ENCODE measurements around the gene LRRC15.
A peak's percentile ranks its signal among the peaks of the same experiment; 100 is the strongest.

The LRRC15 gene

DNA sequence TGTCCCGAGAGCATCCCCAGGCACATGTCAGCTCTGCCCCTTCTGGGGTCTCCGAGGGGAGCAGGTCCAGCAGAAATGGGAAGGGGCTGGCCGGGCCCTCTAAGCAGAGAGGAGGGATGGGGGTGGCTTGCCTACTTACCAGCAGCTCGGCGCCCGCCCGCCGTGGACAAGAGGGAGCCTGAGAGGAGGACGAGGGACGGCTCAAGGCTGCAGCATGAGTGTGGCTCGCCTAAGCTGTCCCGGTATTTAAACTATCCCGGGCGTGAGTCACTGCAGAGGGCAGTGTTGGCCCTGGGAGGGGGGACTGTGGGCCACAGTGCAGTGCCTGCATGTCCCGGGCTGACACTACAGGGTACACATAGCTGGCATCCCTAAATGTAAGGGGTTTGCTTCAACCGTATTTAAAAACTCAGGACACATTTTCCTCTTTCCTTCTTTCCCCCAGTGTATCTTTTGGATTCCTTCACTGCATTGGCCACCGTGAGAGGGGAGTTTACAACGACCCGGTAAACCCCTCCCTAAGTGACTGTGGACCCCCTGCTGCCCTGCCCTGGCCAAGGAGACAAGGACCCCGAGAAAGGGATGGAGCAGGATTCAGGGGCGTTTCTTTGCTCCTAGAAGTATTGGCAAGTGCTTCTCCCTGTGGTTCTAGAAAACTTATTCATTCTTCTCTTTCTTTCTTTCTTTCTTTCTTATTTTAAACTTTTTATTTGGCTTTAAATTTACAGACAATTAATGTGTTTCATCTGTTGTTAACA, at the start of gene LRRC15:
Gene LRRC15 (minus strand): TSS at position 222 of the 758 bp plus-strand sequence. CDS start 8,700 bp downstream, outside the sequence.
- no peak for DNase-seq

GRCh38 chr3:194418671-194419070, 49.1 kb upstream of the LRRC15 start:
- no peak for DNase-seq

DNA sequence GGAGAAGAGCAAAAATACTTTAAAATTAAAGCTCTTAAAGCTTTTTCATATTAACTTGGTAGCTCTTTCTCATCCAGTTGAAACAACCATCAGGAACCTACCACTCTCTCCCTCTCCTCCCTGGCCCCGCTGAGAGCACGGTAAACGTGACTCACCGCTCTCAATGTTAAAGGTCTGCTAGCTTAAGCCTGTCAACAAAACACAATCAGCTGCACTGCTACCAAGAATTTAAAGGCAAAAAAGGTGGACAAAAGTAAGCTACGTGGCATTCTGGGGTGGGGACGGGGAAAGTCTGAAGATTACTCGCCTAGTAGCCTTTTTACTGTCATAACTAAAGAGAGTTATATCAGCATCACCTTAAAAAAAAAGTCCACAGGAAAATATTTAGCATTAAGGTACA, 37.9 kb upstream of the LRRC15 start:
- DNase-seq = no peak

DNA sequence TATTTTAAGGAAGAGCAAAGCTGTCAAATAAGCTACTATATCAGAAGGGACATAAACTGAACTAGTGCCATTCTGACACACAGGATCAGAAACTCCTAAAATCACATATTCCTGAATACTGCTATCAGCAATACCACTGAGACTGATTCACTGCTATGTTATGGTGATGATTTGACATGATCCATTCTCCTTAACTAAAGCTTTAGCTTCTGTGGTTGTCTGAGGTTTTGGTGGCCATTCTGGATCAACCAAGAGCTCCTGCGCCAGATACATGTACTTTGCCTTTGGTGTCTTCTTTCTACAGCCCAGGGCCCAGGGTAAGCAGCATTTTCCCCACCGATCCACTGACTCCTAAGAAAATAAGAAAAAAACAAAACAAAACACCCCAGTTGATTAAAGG, 36.2 kb upstream of the LRRC15 start:
- DNase-seq = no peak

GRCh38 chr3:194404365-194405140, 35.0 kb upstream of the LRRC15 start:
- DNase-seq = peak; percentile 68

DNA sequence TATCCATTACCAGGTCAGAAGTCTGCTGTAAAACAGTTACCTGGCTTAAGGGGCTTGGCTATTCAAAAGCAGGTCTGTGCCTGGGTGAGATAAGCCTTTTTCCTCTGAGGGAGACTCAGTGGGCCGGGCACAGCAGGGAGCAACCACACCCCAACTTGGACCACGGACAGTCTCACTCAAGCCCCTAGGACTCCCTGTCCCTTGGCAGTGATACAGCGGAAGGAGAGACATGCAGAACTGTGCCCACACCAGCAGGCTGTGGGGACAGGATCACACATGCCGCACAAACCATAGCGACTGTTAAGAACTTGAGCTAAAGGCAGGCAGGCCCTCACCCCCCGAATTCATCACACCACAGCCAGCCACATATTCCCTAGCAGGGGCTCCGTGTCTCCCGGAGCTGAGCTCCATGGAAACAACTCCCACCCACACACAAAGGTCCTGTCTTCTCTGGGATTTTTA, 32.4 kb upstream of the LRRC15 start:
- no peak for DNase-seq

- DNase-seq = no peak
Observed at GRCh38 chr3:194401346-194401745, 31.8 kb upstream of the LRRC15 start.

DNA sequence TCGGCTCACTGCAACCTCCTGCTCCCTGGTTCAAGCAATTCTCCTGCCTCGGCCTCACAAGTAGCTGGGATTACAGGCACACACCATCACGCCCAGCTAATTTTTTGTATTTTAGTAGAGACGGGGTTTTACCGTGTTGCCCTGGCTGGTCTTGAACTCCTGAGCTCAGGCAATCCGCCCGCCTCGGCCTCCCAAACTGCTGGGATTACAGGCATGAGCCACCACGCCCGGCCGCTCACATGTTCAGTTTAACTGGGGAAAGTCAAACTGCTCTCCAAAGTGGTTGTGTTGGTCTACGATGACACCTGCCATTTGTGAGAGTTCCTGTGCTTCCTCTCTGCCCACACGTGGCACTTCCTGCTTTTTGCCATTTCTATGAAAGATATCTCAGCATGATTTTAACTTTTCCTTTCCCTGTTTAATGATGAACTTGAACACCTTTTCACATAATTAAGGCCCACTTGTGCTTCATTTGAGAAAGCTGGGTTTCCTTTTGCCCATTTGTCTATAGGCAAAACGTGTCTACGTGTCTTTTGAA, 30.4 kb upstream of the LRRC15 start:
- DNase-seq = no peak

DNA sequence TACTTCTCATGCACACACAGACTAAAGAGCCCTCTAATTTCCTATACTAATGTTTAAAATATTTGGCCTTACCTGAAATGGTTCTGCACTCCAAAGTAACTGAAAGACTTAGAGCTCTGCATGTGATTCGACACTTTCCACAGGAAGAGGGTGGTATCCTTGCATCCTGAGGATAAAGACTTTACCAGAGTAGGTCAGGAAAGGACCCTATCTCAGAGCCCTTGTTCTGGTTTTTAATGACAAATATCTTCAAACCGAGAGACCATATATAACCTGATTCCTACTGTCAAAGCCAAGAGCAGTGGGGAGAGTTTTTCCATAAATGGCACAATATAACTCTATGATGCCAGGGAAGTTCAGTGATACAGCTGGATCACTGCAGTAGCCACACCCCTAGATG, 29.6 kb upstream of the LRRC15 start, which contains the start of gene GP5:
Gene GP5 (minus strand): TSS at position 101 of the 400 bp plus-strand sequence. CDS start 984 bp downstream, outside the sequence.
- no peak for DNase-seq

GRCh38 chr3:194397757-194398312, 28.3 kb upstream of the LRRC15 start:
- no peak for DNase-seq

GRCh38 chr3:194396859-194397756, 27.6 kb upstream of the LRRC15 start:
- no peak for DNase-seq

GRCh38 chr3:194396539-194396858, 27.0 kb upstream of the LRRC15 start:
- no peak for DNase-seq

GRCh38 chr3:194395778-194396538, 26.4 kb upstream of the LRRC15 start:
- peak; percentile 33 for DNase-seq

- no peak for DNase-seq
Observed at GRCh38 chr3:194395212-194395611, 25.7 kb upstream of the LRRC15 start.

- no peak for DNase-seq
Observed at GRCh38 chr3:194392576-194392975, 23.0 kb upstream of the LRRC15 start.

GRCh38 chr3:194390835-194391234, 21.3 kb upstream of the LRRC15 start:
- DNase-seq = no peak

DNA sequence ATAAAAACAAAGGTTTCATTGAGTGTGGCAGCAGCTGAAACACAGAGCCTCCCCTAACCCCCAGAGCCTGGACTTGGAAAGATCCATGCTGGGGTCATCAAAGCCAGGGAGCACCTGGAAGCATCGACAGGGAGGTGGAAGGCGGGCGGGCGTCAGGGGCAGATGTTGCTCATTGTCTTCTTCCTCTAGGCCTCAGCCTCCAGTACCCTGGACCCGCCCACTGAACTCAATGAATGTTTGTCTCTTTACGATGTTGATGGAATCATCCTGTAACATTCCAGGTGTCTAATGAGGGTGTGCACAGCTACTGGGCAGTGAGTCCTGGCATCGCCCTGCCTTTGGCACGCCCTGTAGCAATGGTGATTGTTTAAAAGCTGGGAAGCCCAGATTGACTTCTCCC, 19.7 kb upstream of the LRRC15 start:
- no peak for DNase-seq

GRCh38 chr3:194387926-194388418, 18.4 kb upstream of the LRRC15 start:
- no peak for DNase-seq

- DNase-seq = no peak
Observed at GRCh38 chr3:194387276-194387675, 17.7 kb upstream of the LRRC15 start.

DNA sequence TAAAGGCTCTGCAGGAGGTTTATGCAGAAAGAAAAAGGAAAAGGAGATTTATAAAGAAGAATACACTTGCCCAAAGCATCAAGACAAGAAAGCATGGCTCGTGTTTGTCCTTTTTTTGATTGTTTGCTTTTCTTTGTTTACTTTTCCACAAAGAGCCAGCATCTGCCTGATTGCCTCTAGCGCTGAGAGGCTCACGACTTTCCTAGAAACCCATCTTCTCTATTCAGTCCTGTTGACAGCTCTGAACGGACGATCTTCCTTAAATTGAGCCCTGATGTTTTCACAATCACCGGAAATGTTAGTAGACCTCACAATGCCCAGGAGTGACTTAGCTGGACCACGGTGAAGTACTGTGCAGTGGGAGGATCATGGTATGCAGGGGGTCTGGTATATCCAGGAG, 17.1 kb upstream of the LRRC15 start:
- no peak for DNase-seq

DNA sequence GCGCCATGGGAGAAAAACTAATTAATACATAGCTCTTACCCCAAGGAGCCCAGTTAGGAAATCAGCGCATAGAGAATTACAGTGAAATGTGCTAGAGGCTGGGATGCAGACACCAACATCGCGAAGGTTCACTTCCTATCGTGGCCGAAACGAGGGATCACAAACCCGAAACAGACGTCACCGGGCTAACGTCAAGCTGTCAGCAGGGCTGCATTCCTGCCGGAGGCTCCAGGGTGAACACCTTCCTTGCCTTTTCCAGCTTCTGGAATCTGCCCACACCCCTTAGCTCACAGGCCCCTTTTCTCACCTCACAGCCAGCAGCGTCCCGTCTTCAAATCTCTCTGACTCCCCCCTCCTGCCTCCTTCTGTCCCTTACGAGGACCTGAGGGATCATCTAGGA, 16.5 kb upstream of the LRRC15 start:
- DNase-seq = no peak
